SW480 (cell line): Measurements from ENCODE around the gene OXCT1.
"Not testable (repeated sequence)": the region's sequence is repeated elsewhere in the genome, so short reads cannot be mapped to it uniquely, and the experiment has no call there.

ENCODE experiments used
- DNase-seq: peaks from one replicate; pipeline ENCODE4 v3.0.0-alpha.2; 2016; ENCODE audit warnings: low spot score

OXCT1 gene

DNA sequence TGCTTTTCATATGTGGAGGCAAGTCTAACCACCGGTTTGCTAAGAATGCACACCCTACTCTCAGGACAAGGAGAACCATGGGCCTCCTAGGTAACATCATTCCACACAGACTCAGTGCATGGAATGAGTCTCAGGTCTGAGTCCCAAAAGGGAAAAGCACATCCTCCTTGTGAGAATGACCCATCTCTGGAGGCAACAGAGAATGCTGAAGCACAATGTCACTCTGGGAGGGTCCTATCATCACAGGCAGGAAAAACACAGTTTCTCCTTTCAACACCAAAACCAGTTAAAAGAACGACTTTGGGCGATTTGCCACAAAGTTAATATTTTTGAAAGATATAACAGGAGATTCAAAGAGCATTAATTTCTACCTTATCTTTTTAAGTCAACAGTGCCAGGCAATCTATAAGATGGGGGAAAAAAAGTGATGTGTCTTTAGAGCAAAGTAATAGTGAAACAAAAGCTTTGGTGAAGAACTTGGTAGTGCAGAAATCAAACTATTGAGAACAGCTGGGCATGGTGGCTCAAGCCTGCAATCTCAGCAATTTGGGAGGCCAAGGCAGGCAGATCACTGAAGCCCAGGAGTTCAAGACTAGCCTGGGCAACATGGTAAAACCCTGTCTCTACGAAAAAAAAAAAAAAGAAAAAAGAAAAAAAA lies 97.3 kb downstream of the OXCT1 start:
- DNase-seq, result no peak

DNA sequence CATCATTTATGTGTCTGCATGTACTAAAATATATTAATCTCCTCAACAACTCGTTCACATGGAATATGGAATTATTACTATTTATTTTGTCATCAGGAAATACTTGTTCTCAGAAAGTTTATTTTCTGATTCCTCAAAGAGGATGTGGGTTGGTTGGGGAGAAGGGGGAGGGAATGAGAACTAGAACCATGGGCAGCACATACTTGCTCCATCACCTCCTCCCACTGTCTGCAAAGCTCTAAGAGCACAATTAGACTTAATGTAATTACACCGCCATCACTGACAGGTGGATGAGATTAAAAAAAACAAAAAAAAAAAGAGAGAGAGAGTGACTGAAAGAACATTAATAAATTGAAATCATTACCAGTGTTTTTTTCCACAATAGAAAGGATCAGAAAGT lies 98.2 kb downstream of the OXCT1 start:
- DNase-seq, result no peak

DNA sequence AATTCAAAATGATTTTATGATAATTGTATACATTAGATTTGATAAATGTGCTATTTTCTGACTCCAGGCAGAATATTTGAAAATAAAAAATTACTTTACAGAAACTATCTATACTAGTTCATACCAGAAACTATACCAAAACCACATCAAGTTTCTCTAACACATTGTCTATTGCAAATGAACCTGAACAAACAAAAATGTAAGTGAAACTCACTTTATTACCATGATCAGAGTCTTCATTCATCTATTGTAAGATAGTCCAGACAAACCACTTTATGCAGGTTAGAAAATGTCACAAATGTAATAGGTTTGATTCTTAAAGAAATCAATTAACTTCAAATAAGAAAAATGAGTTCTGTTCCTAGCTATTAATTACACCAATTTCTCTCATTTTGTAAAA lies 99.4 kb downstream of the OXCT1 start:
- DNase-seq, result no peak

GRCh38 chr5:41768692-41769091 lies 101.5 kb downstream of the OXCT1 start:
- no peak for DNase-seq

GRCh38 chr5:41764650-41765049 lies 105.6 kb downstream of the OXCT1 start:
- DNase-seq, result no peak

- no peak for DNase-seq
Observed at GRCh38 chr5:41763574-41763973, 106.7 kb downstream of the OXCT1 start.

- DNase-seq, result peak; percentile 7
Observed at GRCh38 chr5:41763081-41763480, 107.1 kb downstream of the OXCT1 start.

DNA sequence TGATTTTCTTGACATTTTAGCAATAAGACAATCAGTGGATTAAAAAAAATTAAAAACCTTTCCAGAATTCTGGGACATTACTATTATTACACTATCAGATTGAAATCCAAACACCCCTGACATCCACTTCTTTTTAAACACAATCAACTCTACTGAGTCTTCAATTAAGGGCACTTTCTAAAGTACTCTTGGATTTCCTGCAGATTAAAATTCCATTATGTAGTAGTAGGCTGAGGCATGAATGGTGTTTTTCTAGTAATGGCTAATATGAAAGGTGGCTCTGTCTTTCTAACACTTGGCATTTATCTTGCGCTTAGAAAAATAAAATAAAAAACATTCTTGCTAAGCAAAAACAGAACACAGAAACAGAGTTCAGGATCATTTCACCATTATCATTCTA lies 107.8 kb downstream of the OXCT1 start:
- no peak for DNase-seq

- no peak for DNase-seq
Observed at GRCh38 chr5:41761663-41762062, 108.6 kb downstream of the OXCT1 start.

GRCh38 chr5:41755705-41756104 lies 114.5 kb downstream of the OXCT1 start:
- no peak for DNase-seq

DNA sequence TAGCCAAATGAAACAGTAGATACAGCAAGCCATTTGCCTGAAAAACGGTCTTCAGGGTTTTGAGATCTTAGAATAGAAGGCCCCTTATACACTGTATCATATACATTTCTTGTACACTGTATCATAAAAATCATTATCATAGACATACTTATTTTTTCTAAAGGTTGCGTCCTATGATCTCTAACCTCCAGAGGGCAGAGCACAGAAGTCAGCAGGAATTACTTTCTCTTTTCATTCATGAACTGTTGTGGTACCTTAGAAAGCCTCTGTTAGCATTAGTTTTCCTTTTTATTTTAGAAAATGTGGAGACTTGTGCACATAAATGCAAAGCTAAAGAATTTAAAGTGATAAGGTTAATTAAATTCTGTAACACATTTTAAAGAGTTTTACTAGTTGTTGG lies 115.4 kb downstream of the OXCT1 start:
- peak; percentile 5 for DNase-seq

DNA sequence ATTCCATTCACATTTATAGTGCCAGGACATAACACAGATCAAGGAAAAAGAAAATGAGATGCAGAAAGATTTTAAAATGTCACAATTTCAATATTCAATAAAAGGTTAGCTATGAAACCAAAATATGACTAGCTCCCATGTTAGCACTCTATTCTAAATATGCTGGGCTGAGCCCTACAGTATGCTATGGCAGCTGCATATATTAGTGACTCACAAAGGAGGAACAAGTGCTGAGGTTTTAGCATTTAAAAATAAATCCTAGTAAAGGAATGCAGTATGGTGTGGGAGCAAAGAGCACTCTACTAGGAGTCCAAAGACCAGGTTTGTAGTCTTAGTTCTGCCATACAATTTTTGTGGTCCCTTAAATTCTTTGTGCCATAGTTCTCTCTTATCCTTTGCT lies 118.4 kb downstream of the OXCT1 start:
- DNase-seq, result no peak

- DNase-seq, result peak; percentile 78
Observed at GRCh38 chr5:41748631-41749030, 121.6 kb downstream of the OXCT1 start.

DNA sequence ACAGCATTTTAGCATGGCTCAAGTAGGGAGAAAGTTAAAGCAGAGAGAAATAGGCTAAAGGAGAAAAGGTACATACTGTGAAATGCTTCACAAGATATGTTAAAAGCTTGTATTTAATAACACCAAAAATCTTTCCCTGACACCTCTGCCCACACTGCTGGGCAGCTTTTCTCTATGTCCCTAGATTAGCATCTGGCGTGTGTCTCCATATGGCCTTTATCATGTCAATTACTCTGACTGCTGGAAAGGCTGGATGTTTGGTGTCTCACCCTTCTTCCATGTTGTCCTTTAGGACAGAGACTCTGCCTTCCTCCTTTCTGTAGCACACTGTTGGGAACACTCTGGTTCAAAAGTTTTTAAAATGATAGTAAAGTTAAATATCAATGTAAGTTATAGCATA lies 122.5 kb downstream of the OXCT1 start:
- DNase-seq, result no peak

GRCh38 chr5:41747301-41747700 lies 122.9 kb downstream of the OXCT1 start:
- DNase-seq, result no peak

- not testable (repeated sequence) for DNase-seq
Observed at GRCh38 chr5:41742608-41743007, 127.6 kb downstream of the OXCT1 start.

DNA sequence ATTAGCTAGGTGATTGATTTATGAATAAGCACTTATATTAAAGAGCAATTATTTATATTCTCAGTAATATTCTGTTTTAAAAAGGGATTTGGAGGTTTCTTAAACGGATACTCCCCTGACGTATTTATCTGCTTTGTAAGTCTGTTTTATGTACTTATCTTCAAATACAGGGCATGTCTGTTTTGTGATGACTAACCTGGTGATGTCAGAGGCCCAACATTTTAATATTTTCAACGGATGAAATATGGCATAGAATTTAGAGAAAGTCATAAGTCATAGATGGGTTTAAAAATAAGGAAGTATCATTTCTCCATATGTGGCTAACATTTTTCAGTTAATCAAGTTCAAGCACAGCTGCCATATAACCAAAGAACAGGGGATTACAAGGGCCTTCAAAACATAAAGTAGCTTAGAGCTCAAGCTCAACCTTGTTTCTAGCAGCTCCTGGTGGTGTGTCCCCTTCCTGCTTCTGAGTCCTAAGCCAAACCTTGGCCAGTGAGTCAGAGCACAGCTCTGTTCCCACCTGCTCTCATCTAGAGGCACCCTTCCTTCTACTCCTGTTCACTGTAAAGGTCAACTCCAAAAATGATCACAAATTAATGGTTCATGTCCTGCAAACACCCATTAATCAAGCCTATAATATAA lies 131.4 kb downstream of the OXCT1 start:
- no peak for DNase-seq

- DNase-seq, result no peak
Observed at GRCh38 chr5:41736641-41737040, 133.6 kb downstream of the OXCT1 start.

DNA sequence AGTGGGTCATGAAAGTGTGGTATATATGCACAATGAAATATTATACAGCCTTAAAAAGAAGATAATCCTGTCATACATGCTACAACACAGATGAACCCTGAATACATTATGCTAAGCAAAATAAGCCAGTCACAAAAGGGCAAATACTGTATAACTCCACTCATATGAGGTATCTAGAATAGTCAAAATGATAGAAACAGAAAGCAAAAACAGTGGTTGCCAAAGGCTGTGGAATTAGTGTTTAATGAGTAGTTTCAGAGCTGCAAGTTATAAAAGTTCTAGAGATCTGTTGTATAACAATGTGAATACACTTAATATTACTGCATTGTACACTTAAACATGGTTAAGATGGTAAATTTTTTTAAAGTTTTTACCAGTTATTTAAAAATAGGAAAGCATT lies 135.0 kb downstream of the OXCT1 start:
- DNase-seq, result no peak

DNA sequence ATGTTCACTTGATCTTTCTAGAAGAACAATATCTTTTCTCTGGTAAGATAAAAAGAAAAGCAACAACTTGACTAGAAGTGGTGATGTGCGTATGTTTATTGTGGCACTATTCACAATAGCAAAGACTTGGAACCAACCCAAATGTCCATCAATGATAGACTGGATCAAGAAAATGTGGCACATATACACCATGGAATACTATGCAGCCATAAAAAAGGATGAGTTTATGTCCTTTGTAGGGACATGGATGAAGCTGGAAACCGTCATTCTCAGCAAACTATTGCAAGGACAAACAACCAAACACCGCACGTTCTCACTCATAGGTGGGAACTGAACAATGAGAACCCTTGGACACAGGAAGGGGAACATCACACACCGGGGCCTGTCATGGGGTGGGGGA lies 140.8 kb downstream of the OXCT1 start:
- DNase-seq, result not testable (repeated sequence)

- no peak for DNase-seq
Observed at GRCh38 chr5:41728281-41728680, 141.9 kb downstream of the OXCT1 start.

DNA sequence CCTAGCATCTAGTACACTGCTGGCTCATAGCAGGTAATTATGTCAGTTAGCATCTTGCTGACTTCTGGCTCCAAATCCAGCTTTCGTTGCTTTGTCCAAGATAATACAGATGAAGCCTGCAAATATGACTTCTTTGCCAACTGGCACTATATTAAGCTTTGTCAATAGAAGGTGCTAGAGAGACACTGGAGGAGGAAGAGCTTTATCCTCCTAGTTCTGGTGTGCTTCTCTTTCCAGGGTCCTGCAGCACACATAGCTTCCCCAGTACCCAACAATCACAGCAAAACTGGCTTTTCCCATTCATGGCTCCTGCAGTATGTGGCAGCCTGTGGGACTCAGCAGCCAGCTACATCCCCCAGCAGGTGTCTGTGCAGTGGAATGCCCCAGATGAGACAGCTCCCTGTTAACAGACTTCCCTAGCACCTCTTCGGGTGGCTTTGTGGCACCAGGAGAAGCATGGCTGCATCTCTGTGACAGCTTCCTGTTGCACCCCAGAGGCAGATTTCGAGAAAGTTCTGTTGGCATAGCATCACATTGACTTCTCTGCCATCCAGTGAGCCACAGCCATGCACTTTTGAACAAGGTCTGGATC lies 147.8 kb downstream of the OXCT1 start:
- DNase-seq, result no peak

GRCh38 chr5:41721516-41721915 lies 148.7 kb downstream of the OXCT1 start:
- DNase-seq, result no peak

- DNase-seq, result no peak
Observed at GRCh38 chr5:41716382-41716781, 153.8 kb downstream of the OXCT1 start.
